ENCODE results near the gene PTPRJ.
"Not testable (repeated sequence)": the region's sequence is repeated elsewhere in the genome, so short reads cannot be mapped to it uniquely, and the experiment has no call there.

Gene PTPRJ

GRCh38 chr11:48019217-48019584 lies 38.8 kb downstream of the PTPRJ start:
- FAIRE-seq: no peak

GRCh38 chr11:48019595-48019994 lies 39.2 kb downstream of the PTPRJ start:
- FAIRE-seq: no peak

GRCh38 chr11:48020092-48020755 lies 39.9 kb downstream of the PTPRJ start:
- no peak for FAIRE-seq

GRCh38 chr11:48021201-48021820 lies 41.0 kb downstream of the PTPRJ start:
- FAIRE-seq: not testable (repeated sequence)

GRCh38 chr11:48022445-48022844 lies 42.1 kb downstream of the PTPRJ start:
- no peak for FAIRE-seq

GRCh38 chr11:48023608-48024007 lies 43.2 kb downstream of the PTPRJ start:
- not testable (repeated sequence) for FAIRE-seq

- no peak for FAIRE-seq
Measured at GRCh38 chr11:48024635-48025071, 44.3 kb downstream of the PTPRJ start.

- no peak for FAIRE-seq
Measured at GRCh38 chr11:48025293-48025983, 45.1 kb downstream of the PTPRJ start.

GRCh38 chr11:48025984-48026340 lies 45.6 kb downstream of the PTPRJ start:
- FAIRE-seq: no peak

- no peak for FAIRE-seq
Measured at GRCh38 chr11:48028914-48029680, 48.7 kb downstream of the PTPRJ start.

- no peak for FAIRE-seq
Measured at GRCh38 chr11:48029681-48030290, 49.4 kb downstream of the PTPRJ start.

GRCh38 chr11:48031602-48032001 lies 51.2 kb downstream of the PTPRJ start:
- FAIRE-seq: no peak

- no peak for FAIRE-seq
Measured at GRCh38 chr11:48032721-48033120, 52.4 kb downstream of the PTPRJ start.

- no peak for FAIRE-seq
Measured at GRCh38 chr11:48033918-48034341, 53.6 kb downstream of the PTPRJ start.

GRCh38 chr11:48034926-48035871 lies 54.8 kb downstream of the PTPRJ start:
- no peak for FAIRE-seq

GRCh38 chr11:48036011-48036410 lies 55.7 kb downstream of the PTPRJ start:
- FAIRE-seq: no peak

GRCh38 chr11:48036466-48036865 lies 56.1 kb downstream of the PTPRJ start:
- FAIRE-seq: no peak

GRCh38 chr11:48037709-48038468 lies 57.5 kb downstream of the PTPRJ start:
- FAIRE-seq: no peak

GRCh38 chr11:48040830-48041444 lies 60.6 kb downstream of the PTPRJ start:
- FAIRE-seq: no peak
